ENCODE data around the gene ARMC6. TPM values are rescaled to one million over a fixed set of nuclear protein-coding genes. Genes with fewer than 3 reads are reported as not detected.

ARMC6 gene
- total RNA-seq, 1 donor from 2014 or later: 34.7 TPM

DNA sequence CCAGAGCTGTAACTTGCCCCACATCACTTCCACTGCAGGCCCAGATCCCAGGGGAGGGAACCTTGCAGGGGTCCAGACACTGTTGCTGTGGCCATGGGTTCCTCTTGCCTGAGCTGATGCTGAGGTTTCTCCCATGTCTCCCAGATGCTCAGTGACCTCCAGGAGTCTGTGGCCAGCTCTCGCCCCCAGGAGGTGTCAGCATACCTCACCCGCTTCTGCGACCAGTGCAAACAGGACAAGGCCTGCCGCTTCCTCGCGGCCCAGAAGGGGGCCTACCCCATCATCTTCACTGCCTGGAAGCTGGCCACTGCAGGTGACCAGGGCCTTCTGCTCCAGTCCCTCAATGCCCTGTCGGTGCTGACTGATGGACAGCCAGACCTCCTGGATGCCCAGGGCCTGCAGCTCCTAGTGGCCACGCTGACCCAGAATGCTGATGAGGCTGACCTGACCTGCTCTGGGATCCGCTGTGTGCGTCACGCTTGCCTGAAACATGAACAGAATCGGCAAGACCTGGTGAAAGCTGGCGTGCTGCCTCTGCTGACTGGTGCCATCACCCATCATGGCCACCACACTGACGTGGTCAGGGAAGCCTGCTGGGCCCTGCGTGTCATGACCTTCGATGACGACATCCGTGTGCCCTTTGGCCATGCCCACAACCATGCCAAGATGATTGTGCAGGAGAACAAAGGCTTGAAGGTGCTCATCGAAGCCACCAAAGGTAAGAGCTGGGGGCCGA lies 18.2 kb downstream of the ARMC6 start:
- no peak for DNase-seq (ENCODE audit: low spot score in 2 of 2)
- intact Hi-C loops (cut with DNase I): no loop called here
- Histone ChIP-seq H3K27me3 (no peaks in the 10 kb centered on the region), H3K27ac (no peak overlapping the region), H3K36me3 (peaks cover 12 to 43% of the 10 kb centered on the region in 2 donors), H3K4me3 (no peak overlapping the region), H3K4me1 (no peaks in the 10 kb centered on the region), H3K9me3 (no peaks in the 10 kb centered on the region)
- TF ChIP-seq, protein P1, sequence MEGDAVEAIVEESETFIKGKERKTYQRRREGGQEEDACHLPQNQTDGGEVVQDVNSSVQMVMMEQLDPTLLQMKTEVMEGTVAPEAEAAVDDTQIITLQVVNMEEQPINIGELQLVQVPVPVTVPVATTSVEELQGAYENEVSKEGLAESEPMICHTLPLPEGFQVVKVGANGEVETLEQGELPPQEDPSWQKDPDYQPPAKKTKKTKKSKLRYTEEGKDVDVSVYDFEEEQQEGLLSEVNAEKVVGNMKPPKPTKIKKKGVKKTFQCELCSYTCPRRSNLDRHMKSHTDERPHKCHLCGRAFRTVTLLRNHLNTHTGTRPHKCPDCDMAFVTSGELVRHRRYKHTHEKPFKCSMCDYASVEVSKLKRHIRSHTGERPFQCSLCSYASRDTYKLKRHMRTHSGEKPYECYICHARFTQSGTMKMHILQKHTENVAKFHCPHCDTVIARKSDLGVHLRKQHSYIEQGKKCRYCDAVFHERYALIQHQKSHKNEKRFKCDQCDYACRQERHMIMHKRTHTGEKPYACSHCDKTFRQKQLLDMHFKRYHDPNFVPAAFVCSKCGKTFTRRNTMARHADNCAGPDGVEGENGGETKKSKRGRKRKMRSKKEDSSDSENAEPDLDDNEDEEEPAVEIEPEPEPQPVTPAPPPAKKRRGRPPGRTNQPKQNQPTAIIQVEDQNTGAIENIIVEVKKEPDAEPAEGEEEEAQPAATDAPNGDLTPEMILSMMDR (IDR thresholded peaks at IDR 0.05): no peak

DNA sequence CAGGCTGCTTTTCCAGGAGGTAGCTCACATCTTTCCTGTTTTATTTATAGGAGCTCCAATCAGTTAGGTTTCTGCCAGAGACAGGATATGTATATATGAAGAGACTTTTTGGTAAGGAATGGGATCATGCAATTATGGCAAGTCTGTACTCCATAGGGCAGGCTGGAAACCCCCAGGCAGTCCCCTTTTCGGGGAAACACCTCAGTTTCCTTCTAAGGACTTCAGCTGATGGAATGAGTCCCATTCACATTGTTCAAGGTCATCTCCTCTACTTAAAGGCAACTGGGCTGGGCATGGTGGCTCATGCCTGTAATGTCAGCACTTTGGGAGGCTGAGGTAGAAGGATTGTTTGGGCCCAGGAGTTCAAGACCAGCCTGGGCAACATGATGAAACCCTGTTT lies 19.5 kb downstream of the ARMC6 start:
- no peak overlapping the region for H3K27ac ChIP-seq
- no peak overlapping the region for H3K4me3 ChIP-seq
- H3K36me3 ChIP-seq: peaks cover 12 to 53% of the 10 kb centered on the region in 2 donors
- no peaks in the 10 kb centered on the region for H3K27me3 ChIP-seq
- DNase-seq (ENCODE audit: low spot score in 2 of 2): no peak
- TF ChIP-seq, protein P1 (IDR thresholded peaks at IDR 0.05): no peak
- intact Hi-C loops (cut with DNase I): no loop called here
- H3K9me3 ChIP-seq: no peaks in the 10 kb centered on the region
- no peaks in the 10 kb centered on the region for H3K4me1 ChIP-seq

DNA sequence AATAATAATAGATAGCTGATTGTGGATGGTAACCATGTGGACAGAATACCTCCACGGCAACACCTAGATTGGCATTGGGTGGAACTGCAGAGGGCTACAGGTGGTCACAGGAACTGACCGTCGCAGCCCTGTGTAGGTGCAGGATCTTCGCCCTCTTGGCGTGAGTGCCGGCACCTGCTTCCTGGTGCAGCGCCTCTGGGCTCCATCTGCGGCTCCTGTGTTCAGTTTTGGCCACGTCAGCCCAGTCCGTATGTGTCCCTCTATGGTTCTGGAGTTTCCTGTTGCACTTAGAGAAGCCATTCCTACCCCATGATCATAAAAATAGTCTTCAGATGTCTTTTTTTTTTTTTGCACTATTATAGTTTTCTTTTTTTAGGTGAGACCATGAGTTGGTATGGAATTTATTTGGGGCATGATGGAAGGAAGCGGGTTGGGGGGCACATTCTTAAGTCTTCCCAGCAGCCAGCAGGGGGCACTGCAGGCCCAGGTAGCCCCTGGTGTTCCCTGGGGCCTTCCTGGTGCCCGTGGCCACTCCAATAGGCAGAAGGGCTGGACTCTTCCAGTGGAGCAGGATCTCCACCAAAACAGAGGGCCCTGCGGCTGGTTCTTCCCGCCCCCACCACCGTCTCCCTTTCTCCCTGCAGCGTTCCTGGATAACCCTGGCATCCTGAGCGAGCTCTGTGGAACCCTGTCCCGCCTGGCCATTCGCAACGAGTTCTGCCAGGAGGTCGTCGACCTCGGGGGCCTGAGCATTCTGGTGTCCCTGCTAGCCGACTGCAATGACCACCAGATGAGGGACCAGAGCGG lies 20.3 kb downstream of the ARMC6 start:
- peaks cover 12 to 57% of the 10 kb centered on the region in 2 donors for H3K36me3 ChIP-seq
- intact Hi-C loops (cut with DNase I): loop anchor here (2.0 kb wide), 1 partner anchor 85 kb away; the partner anchor contains the start of gene TMEM161A

DNA sequence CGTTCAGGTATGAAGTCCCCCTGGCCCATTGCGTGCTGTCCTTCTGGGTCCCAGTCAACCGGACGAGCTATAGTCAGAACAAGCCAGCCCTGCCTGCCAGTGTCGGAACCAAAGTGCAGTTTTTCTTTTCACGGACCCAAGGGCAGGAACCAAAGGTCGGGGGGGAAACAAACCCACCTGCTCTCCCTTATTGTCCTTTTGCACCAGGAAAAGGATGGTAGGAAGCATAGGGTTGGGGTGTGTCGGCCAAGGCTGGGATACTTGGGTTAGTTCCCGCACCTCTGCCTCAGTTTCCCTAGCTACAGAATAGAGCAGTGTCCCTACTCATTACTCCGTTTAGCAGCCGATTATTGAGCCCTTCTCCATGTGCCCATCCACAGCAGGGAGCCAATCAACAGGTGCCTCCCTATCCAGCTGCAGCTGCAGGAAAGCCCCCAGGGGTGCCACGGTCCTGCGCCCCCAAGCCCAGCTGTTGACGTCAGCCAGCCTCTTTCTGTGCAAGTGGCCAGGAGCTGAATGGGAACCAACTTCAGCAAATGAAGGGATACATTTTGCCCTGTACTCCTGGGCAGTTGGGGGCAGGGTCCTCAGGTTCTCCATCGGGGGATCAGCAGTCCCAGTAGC lies 21.0 kb downstream of the ARMC6 start:
- H3K9me3 ChIP-seq: no peaks in the 10 kb centered on the region
- no peak overlapping the region for H3K4me3 ChIP-seq
- no peak for DNase-seq (ENCODE audit: low spot score in 2 of 2)
- no peaks in the 10 kb centered on the region for H3K27me3 ChIP-seq
- no peak overlapping the region for H3K27ac ChIP-seq
- intact Hi-C loops (cut with DNase I): loop anchor here (2.0 kb wide), 1 partner anchor 84 kb away; the partner anchor contains the start of gene TMEM161A
- TF ChIP-seq, protein P1 (IDR thresholded peaks at IDR 0.05): no peak
- H3K4me1 ChIP-seq: no peaks in the 10 kb centered on the region
- peaks cover 12 to 57% of the 10 kb centered on the region in 2 donors for H3K36me3 ChIP-seq

More for the DNA sequence above, 20.3 kb downstream of the ARMC6 start:
- H3K27me3 ChIP-seq: no peaks in the 10 kb centered on the region
- H3K4me1 ChIP-seq: no peaks in the 10 kb centered on the region
- no peak for DNase-seq (ENCODE audit: low spot score in 2 of 2)
- no peak overlapping the region for H3K27ac ChIP-seq
- H3K4me3 ChIP-seq: no peak overlapping the region
- TF ChIP-seq, protein P1 (IDR thresholded peaks at IDR 0.05): peak; percentile 35 to 61 (median 58)
- H3K9me3 ChIP-seq: no peaks in the 10 kb centered on the region

DNA sequence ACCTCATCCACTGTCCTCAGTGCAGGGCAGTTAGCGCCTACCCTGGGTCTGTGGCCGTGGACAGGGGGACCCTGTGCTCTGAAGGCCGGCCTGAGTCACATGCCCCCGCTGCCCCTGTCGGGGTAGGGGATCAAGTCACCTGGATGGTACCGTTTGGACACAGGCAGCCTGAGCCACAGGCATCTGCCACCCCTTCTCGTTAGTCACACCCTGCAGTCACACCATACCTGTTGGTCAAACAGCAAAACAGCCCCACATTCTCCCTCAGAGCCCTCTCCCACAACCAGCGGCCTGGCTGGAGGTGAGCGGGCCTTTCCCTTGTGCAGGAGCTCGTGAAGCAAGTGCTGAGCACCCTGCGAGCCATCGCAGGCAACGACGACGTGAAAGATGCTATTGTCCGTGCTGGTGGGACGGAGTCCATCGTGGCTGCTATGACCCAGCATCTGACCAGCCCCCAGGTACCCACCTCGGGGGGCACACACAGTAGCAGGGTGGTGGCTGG lies 21.6 kb downstream of the ARMC6 start:
- no peaks in the 10 kb centered on the region for H3K27me3 ChIP-seq
- TF ChIP-seq, protein P1 (IDR thresholded peaks at IDR 0.05): no peak
- no peaks in the 10 kb centered on the region for H3K4me1 ChIP-seq
- no peak overlapping the region for H3K4me3 ChIP-seq
- peaks cover 12 to 57% of the 10 kb centered on the region in 2 donors for H3K36me3 ChIP-seq
- H3K9me3 ChIP-seq: no peaks in the 10 kb centered on the region
- intact Hi-C loops (cut with DNase I): loop anchor here (2.0 kb wide), 1 partner anchor 84 kb away; the partner anchor contains the start of gene TMEM161A
- H3K27ac ChIP-seq: no peak overlapping the region
- no peak for DNase-seq (ENCODE audit: low spot score in 2 of 2)

Data from ascending aorta (tissue), 2 donors.